Activated CD4-positive, alpha-beta T cell treated with anti-CD3 and anti-CD28 coated beads for 4 hours (primary cell): ENCODE results near the gene BTBD6.

Experiments used
- DNase-seq, 2 donors: peaks; one replicate each; pipeline ENCODE4 v3.0.0-alpha.2; 2020

BTBD6 gene

GRCh38 chr14:105241641-105242040 is 6.7 kb upstream of the BTBD6 start:
- no peak for DNase-seq

DNA sequence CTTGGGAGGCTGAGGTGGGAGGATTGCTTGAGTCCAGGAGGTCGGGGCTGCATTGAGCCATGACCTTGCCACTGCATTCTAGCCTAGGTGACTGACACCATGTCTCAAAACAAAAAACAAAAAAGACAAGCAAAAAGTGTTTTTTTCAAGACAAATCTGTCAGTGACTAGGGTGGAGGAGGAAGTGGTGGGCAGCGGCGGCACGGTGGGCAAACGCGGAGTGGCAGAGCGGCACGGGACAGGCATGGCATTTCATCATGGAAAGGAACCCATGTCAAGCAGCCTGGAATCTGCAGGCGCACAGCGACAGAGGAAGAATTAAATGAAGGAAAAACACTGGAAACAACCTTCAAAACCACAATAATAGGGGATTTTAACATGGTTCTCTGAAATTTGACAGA is 4.0 kb upstream of the BTBD6 start:
- no peak for DNase-seq

DNA sequence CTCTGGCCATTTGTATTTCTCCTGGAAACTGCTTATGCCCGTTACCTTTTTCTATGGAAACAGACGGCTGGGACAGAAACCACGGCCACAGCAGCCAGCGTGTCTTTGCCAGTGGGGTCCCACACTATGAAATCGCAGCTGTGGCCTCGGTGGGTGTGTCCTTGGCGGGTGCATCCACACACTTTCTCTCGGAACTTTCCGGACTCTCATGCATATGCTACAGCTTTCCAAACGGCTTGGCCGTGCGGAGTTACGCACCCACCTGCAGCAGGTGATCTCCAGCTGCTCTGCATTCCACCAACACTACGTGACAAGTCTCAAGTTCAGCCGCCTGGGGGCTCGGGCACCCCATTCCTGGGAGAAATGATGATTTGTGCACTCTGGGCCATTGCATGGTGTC is 1.3 kb upstream of the BTBD6 start:
- DNase-seq = no peak

- DNase-seq = no peak
These were observed 492 bp upstream of the BTBD6 start for GRCh38 chr14:105247715-105248367.

DNA sequence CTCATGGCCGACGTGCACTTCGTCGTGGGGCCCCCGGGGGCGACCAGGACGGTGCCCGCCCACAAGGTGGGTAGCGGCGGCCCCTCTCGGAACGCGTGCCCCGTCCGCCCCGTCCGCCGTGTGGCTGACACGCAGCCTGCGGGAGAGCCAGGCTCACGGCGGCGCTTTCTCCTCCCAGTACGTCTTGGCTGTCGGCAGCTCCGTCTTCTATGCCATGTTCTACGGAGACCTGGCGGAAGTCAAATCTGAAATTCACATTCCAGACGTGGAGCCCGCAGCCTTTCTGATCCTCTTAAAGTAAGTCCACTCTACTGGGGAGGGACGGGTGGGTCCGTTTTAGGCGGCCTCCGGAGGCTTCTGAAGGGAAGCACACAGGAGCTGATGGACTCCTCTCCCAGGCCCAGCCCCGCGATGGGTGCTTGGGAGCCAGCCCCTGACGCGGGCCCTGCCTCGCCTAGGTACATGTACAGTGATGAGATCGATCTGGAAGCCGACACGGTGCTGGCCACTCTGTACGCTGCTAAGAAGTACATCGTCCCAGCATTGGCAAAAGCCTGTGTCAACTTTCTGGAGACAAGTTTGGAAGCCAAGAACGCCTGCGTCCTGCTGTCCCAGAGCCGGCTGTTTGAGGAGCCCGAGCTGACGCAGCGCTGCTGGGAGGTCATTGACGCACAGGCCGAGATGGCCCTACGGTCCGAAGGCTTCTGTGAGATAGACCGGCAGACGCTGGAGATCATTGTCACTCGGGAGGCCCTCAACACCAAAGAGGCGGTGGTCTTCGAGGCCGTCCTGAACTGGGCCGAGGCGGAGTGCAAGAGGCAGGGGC is 1.1 kb downstream of the BTBD6 start:
- DNase-seq = no peak

- no peak for DNase-seq
These were observed 1.7 kb downstream of the BTBD6 start for GRCh38 chr14:105250008-105250366.

DNA sequence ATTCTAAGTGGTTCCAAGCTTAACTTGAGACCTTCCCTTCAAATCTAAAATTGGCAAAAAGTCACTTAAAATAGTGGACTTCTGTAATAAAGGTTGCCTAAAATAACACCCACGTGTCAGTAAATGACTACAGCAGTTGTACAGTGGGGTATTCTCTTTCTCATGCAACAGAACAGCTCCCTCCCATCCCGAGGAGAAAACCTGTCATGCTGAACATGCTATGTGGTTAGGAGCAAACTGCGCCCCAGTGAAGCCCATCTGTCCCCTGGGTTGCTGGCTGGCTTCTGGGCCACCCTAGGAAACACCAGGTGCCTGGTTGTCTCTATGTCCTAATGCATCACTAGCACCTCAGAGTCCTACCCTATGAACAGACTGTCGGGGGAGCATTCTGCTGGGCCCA is 2.7 kb downstream of the BTBD6 start:
- DNase-seq = no peak

GRCh38 chr14:105251920-105252319 is 3.6 kb downstream of the BTBD6 start:
- no peak for DNase-seq

- DNase-seq = no peak
These were observed 4.4 kb downstream of the BTBD6 start for GRCh38 chr14:105252552-105253328.

- no peak for DNase-seq
These were observed 5.0 kb downstream of the BTBD6 start for GRCh38 chr14:105253329-105253682.

GRCh38 chr14:105255021-105255507 is 6.7 kb downstream of the BTBD6 start:
- no peak for DNase-seq

- no peak for DNase-seq
These were observed 8.1 kb downstream of the BTBD6 start for GRCh38 chr14:105256292-105256960.

DNA sequence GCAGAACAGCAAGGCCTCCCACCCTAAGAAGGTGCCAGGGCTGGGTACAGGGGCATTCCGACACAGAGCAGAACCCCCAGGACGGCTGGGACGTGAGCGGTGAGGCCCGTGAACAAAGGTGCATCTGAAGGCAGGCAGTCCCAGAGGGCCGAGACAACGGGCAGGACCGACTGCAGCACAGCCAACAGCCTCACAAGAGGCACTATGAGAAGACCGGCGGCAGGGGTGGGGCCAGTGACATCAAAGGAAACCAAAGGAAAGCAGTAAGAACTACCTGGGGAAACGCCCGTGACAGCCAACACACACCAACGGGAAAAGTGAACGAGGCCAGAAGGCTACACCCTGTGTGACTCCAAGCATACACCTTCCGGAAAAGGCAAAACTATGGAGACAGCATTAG is 9.1 kb downstream of the BTBD6 start:
- DNase-seq = no peak

DNA sequence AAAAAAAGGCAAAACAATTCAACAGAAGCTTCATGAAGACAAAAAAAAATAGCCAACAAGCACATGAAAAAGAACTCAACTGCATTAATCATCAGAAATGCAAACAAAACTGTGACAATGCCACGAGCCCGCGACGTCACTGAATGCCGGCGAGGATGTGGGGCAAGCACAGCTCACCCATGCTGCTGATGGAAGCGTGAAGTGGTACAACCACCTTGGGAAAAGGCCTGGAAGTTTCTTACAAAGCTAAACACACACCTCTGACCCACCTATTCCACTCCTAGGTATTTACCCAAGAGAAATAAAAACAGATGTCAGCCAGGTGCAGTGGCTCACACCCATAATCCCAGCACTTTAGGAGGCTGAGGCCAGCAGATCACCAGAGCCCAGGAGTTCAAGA is 10.5 kb downstream of the BTBD6 start:
- DNase-seq = no peak

GRCh38 chr14:105260959-105261358 is 12.6 kb downstream of the BTBD6 start:
- DNase-seq = no peak

DNA sequence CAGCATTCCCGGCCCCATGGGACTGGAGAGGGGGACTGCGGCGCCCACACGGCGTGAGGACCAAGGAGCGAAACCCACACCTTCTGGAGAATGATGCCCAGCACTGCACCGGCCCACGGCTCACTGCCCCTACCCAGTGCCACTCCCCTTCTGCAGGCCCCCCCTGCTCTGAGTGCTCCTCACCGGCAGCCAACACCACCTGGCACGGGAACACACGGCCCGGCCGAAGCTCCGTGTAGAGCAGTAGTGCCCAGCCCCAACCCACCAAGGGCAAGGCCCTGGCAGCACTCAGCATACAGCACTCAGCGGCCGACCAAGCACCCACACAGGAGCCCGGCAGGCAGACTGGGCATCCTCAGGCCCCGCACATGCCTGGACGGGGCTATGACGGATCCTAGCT is 13.4 kb downstream of the BTBD6 start:
- DNase-seq = no peak

- no peak for DNase-seq
These were observed 19.7 kb downstream of the BTBD6 start for GRCh38 chr14:105267820-105268548.

GRCh38 chr14:105268736-105269354 is 20.5 kb downstream of the BTBD6 start:
- DNase-seq = no peak

DNA sequence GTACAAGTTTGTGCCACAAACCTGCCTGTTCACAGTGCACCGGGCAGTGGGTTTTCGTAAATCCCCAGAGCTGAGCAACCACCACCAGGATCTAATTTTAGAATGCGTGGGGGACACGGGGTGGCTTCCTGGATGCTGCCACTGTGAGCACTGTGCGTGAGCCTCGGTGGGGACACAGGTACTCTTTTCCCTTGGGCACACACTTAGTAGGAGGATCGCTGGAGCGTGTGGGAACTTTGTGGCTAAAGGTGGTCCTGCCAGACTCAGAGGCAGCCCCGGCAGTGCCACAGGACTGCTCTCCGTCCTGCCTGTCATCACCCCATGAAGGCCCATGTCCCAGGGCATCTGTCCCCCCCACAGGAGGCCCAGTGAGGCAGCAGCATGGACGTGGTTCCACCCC is 21.1 kb downstream of the BTBD6 start:
- DNase-seq = no peak

- no peak for DNase-seq
These were observed 23.0 kb downstream of the BTBD6 start for GRCh38 chr14:105271224-105271890.

GRCh38 chr14:105272623-105273022 is 24.3 kb downstream of the BTBD6 start:
- no peak for DNase-seq
